ENCODE measurements around the gene MAGEE1.

MAGEE1 gene

GRCh38 chrX:76427560-76428242 lies at the start of gene MAGEE1:
Gene MAGEE1, plus strand, starts transcription at chrX:76427710. Its CDS starts 221 bp downstream, at chrX:76427931.
- DNase-seq (ENCODE audit: low read depth in 2 of 2, low spot score in 1 of 2), result peak; percentile 46 to 55

GRCh38 chrX:76398970-76399369 lies 28.5 kb upstream of the MAGEE1 start:
- no peak for DNase-seq (ENCODE audit: low read depth in 2 of 2, low spot score in 1 of 2)

DNA sequence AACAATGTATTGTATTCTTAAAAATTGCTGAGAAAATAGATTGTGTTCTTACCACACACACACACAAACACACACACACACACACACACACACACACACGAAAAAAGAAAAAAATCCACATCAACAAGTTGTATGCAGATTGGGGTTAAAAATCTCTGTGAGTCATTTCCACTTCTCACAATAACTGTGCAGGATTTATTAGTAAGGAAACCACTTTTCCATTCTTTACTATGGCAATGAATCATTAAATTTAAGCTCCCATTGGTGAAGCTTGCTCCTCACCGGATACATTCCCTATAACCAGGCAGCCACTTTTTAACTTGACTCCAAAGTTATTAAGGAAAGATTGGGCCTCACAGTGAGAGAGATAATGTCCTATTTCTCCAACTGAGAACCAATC lies 19.7 kb upstream of the MAGEE1 start:
- DNase-seq (ENCODE audit: low read depth in 2 of 2, low spot score in 1 of 2), result no peak

DNA sequence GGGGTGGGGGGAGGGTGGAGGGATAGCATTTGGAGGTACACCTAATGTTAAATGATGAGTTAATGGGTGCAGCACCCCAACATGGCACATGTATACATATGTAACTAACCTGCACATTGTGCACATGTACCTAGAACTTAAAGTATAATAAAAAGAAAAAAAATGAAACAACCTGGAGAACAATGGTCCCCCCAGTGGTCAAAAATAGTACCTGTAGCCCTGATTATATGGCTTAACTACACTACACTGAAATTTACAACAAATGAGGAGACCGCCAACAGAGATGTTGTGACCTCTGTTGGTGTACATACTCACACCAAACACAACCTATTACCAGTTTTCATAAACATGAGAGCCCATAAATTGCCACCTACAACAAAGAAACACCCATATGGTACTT lies 7.3 kb upstream of the MAGEE1 start:
- DNase-seq (ENCODE audit: low read depth in 2 of 2, low spot score in 1 of 2), result no peak

- peak; percentile 9 to 40 for DNase-seq (ENCODE audit: low read depth in 2 of 2, low spot score in 1 of 2)
Observed at GRCh38 chrX:76428243-76429130, 977 bp downstream of the MAGEE1 start.

- DNase-seq (ENCODE audit: low read depth in 2 of 2, low spot score in 1 of 2), result no peak
Observed at GRCh38 chrX:76433219-76433618, 5.7 kb downstream of the MAGEE1 start.

DNA sequence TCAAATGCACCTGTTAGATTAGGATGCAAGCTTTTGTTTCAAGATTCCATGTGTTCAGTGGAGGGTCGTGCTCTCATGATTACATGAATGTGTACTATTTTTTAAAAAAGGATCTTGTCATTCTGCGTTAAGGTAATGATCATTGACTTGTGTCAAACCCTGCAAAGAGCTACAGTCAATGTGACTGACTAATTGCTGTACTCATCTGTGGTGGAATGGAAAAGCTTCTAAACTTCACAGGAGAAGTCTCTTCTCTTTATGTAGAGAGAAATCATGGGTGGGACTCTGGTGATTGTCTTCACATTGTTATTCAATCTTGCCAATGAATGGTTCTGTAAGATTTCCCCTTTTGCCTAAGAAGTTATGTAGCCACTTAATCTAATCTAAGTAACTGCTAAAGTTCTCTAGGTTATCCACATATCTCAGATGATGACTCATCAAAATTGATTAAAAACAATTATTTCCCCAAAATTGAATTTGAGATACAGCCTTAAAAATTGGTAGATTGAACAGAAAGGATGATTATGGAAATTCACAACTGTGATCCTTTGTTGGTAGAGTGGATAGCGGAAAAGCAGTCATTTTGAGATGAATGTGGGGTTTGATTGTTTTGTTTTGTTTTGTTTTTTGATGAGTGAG lies 6.7 kb downstream of the MAGEE1 start:
- no peak for DNase-seq (ENCODE audit: low read depth in 2 of 2, low spot score in 1 of 2)

DNA sequence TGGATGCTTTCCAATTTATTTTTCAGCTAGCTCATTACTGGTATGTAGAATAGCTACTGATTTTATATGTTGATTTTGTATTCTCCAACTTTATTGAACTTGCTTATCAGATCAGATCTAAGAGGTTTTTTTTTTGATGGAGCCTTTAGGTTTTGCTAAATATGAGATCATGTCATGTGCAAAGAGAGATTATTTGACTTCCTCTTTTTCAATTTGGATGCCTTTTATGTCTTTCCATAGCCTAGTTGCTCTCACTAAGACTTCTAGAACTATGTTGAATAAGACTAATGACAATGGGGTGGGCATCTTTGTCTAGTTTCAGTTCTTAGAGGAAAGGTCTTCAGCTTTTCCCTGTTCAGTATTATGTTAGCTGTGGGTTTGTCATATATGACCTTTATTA lies 11.7 kb downstream of the MAGEE1 start:
- DNase-seq (ENCODE audit: low read depth in 2 of 2, low spot score in 1 of 2), result no peak

- no peak for DNase-seq (ENCODE audit: low read depth in 2 of 2, low spot score in 1 of 2)
Observed at GRCh38 chrX:76453737-76454406, 26.4 kb downstream of the MAGEE1 start.

DNA sequence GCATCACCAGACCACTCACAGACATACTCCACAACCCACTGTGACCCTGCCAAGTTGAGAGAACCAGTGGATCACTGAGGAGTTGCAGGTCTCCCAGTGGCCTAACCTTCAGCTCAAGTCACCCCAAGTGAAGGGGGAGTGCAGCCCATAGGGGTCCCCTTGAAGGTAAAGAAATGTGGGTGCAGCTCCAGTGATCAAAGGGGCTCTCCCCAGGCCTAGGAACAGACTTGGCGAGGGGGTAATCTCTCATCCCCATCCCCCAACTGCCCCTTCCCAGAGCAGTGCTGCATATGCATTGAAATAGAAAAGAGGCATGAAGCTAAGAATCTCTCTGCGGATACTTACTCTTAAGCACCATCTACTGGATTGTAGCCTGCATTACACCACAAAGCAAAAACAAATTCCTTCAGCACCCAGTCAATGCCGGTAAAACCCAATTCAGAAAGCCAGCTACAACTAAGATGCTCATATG lies 27.0 kb downstream of the MAGEE1 start:
- no peak for DNase-seq (ENCODE audit: low read depth in 2 of 2, low spot score in 1 of 2)

GRCh38 chrX:76477353-76477752 lies 49.8 kb downstream of the MAGEE1 start:
- no peak for DNase-seq (ENCODE audit: low read depth in 2 of 2, low spot score in 1 of 2)
